ENCODE measurements around the gene MRM2. TPM values are rescaled to one million over a fixed set of nuclear protein-coding genes. Genes with fewer than 3 reads are reported as not detected.

Gene MRM2
- total RNA-seq, 4 donors from 2014 or later: 11.9 to 15.4 (median 13.3) TPM

DNA sequence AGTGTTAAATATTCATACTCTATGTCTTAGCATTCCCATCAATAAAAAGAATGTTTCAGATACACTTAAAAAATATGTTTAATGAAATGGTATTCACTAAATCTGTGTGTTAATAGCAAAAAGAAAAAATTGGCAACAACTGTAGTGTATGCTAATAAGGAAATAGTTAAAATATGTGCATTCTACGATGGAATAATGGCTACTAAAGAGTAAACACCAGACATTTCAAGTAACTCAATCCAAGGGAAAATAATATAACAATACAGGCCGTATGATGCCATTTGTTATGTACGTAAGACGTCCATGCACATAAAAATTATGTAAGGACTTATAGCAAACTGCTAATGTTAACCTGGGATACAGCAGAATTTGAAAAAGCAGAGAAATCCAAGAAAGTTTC lies 55.8 kb downstream of the MRM2 start:
- TF ChIP-seq, protein P1, sequence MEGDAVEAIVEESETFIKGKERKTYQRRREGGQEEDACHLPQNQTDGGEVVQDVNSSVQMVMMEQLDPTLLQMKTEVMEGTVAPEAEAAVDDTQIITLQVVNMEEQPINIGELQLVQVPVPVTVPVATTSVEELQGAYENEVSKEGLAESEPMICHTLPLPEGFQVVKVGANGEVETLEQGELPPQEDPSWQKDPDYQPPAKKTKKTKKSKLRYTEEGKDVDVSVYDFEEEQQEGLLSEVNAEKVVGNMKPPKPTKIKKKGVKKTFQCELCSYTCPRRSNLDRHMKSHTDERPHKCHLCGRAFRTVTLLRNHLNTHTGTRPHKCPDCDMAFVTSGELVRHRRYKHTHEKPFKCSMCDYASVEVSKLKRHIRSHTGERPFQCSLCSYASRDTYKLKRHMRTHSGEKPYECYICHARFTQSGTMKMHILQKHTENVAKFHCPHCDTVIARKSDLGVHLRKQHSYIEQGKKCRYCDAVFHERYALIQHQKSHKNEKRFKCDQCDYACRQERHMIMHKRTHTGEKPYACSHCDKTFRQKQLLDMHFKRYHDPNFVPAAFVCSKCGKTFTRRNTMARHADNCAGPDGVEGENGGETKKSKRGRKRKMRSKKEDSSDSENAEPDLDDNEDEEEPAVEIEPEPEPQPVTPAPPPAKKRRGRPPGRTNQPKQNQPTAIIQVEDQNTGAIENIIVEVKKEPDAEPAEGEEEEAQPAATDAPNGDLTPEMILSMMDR (IDR thresholded peaks at IDR 0.05): no peak
- ATAC-seq (ENCODE audit: low FRiP score): no peak
- no peak for DNase-seq (ENCODE audit: low spot score)

DNA sequence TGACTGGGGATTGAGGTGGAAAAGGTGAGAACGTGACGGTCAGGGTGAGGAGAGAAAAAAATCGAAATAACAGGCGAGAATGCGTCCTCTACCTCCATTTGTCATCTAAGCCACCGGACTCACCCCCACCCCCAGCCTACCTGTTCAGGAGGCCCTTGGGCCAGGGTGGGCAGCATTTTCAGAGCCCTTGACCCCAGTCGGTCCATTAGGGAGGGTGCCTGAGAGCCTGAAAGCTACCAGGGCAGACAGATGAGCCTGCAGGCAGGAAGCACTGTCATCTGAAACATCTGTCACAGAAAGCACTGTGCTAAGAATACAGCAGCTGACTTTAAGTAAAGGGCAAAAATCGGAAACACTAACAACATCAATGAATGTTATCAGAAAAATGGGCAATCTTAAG lies 56.3 kb downstream of the MRM2 start:
- no peak for DNase-seq (ENCODE audit: low spot score)
- ATAC-seq (ENCODE audit: low FRiP score): no peak

More for the DNA sequence above, 56.3 kb downstream of the MRM2 start:
- TF ChIP-seq, protein P1 (IDR thresholded peaks at IDR 0.05): no peak

Other genes starting within 250 kb of the MRM2 start
- gene MAD1L1, start 9.3 kb downstream of the MRM2 start, total RNA-seq: 10 to 100 TPM; 18.4 to 39.1 (median 25.7) TPM
- 10 to 100 TPM; 15.3 to 24.0 (median 16.8) TPM for gene NUDT1, start within 50 bp of the MRM2 start, total RNA-seq
- 10 to 100 TPM; 18.6 to 50.1 (median 26.7) TPM for gene SNX8, start 72.2 kb upstream of the MRM2 start, total RNA-seq
- 100 to 1,000 TPM; 116 to 251 (median 122) TPM for gene EIF3B, start 112.6 kb upstream of the MRM2 start, total RNA-seq
- 10 to 100 TPM in 3 of 4 donors, 1 to 10 TPM in 1; 7.9 to 18.3 (median 11.3) TPM for gene CHST12, start 161.4 kb upstream of the MRM2 start, total RNA-seq
- not detected for gene GRIFIN, start 234.2 kb upstream of the MRM2 start, total RNA-seq